HepG2 (cell line): ENCODE measurements around the gene ANKRD29. TPM values are rescaled to one million over a fixed set of nuclear protein-coding genes. Genes with fewer than 3 reads are reported as not detected.
A peak's percentile ranks its signal among the peaks of the same experiment; 100 is the strongest.

Experiments used
- ATAC-seq: fragments of 200-7000 bp; cut with Tn5 transposase; 3 replicates; pipeline ENCODE4 v1.9.1; 2020; ENCODE audit warnings: mild to moderate bottlenecking, moderate library complexity
- BruUV-seq: library from RNA; stranded (reverse); fragments of 400-500 nt; replicated peaks from 2 replicates; lab custom pipeline; 2021; lab: Mats Ljungman, UMichigan
- CTCF ChIA-PET: fragments of 300-600 bp; formaldehyde crosslinking; extraction: SDS; loops from one replicate; lab custom pipeline; 2021; ENCODE audit warnings: low total read pairs, inconsistent platforms, low intra/inter-chr PET ratio; lab: Yijun Ruan, JAX
- POLR2A ChIA-PET: fragments of 350-600 bp; sonication (Branson Sonifier 250); formaldehyde crosslinking; loops from one replicate; lab custom pipeline; 2020; ENCODE audit warnings: antibody characterized with exemption, inconsistent platforms; lab: Yijun Ruan, JAX
- DNase-seq: peaks from one replicate; pipeline ENCODE4 v3.0.0-alpha.2; 2015; ENCODE audit warnings: low spot score
- FAIRE-seq: peaks from 3 replicates; lab custom pipeline; 2011; peaks lifted over from hg19 to GRCh38; lab: Jason Lieb, UNC
- H2AFZ ChIP-seq: one replicate; pipeline ENCODE4 v1.6.1; 2011; ENCODE audit warnings: low read length, inconsistent platforms
- H3K27ac ChIP-seq: fragments of 300-600 bp; 3 replicates; pipeline ENCODE4 v1.8.0; 2011; ENCODE audit warnings: mixed run types, mild to moderate bottlenecking, mixed read lengths, low read length, inconsistent platforms; ENCODE audit not compliant: insufficient read depth; ENCODE audit errors: extremely low read length
- H3K27me3 ChIP-seq, 2 experiments: fragments of 200-600 bp in 1 of 2; 2 replicates in 1 of 2; 3 replicates in 1 of 2; pipeline versions ENCODE4 v1.6.0 to v1.8.0; 2011; ENCODE audit warnings: low read length in 2 of 2, mild to moderate bottlenecking in 2 of 2, moderate library complexity in 2 of 2, inconsistent platforms in 1 of 2; ENCODE audit not compliant: insufficient read depth in 2 of 2, control insufficient read depth in 1 of 2
- H3K36me3 ChIP-seq, 2 experiments: fragments of 200-600 bp in 1 of 2; replicated peaks in 1 of 2; 2 replicates in 1 of 2; 3 replicates in 1 of 2; pipeline versions ENCODE4 v1.5.1 to v1.8.0; 2011; ENCODE audit warnings: low read length in 2 of 2, inconsistent platforms in 1 of 2; ENCODE audit not compliant: insufficient read depth in 2 of 2, control insufficient read depth in 1 of 2
- H3K4me1 ChIP-seq: 2 replicates; pipeline ENCODE4 v1.5.1; 2012; ENCODE audit warnings: low read length, inconsistent platforms; ENCODE audit not compliant: insufficient read depth
- H3K4me2 ChIP-seq: 2 replicates; pipeline ENCODE4 v1.6.0; 2011; ENCODE audit warnings: low read depth, low read length, inconsistent platforms
- H3K4me3 ChIP-seq, 3 experiments: fragments of 200-600 bp in 1 of 3; sonication (generic), shearing (Covaris generic) in 1 of 3; replicated peaks in 1 of 3; 2 replicates each; pipeline ENCODE4 v1.5.1; 2011 to 2016; ENCODE audit warnings: low read length in 3 of 3, inconsistent platforms in 2 of 3, low read depth in 2 of 3, mild to moderate bottlenecking in 2 of 3, control low read depth in 1 of 3, mixed read lengths in 1 of 3; ENCODE audit not compliant: insufficient read depth in 1 of 3
- H3K79me2 ChIP-seq: one replicate; pipeline ENCODE4 v1.6.1; 2011; ENCODE audit warnings: low read length, inconsistent platforms; ENCODE audit not compliant: insufficient read depth
- H3K9ac ChIP-seq: 2 replicates; pipeline ENCODE4 v1.6.0; 2011; ENCODE audit warnings: mild to moderate bottlenecking, low read depth, low read length, inconsistent platforms; ENCODE audit not compliant: insufficient read depth
- H3K9me3 ChIP-seq: 2 replicates; pipeline ENCODE4 v1.5.1; 2012; ENCODE audit warnings: mild to moderate bottlenecking, low read length
- H4K20me1 ChIP-seq: 2 replicates; pipeline ENCODE4 v1.6.0; 2011; ENCODE audit warnings: inconsistent platforms, mild to moderate bottlenecking, low read length, moderate library complexity; ENCODE audit not compliant: insufficient read depth
- FOXO4 ChIP-seq: sonication (generic); formaldehyde crosslinking; conservative IDR thresholded peaks from 2 replicates; pipeline ENCODE4 v1.8.1; 2023; ENCODE audit warnings: missing genetic modification reagents
- KDM5A ChIP-seq: fragments of 200-600 bp; sonication (generic); IDR thresholded peaks from 2 replicates; pipeline ENCODE4 v1.7.0; 2018; ENCODE audit warnings: antibody characterized with exemption, mild to moderate bottlenecking, low read length, borderline replicate concordance
- ZNF121 ChIP-seq: sonication (generic); formaldehyde crosslinking; IDR thresholded peaks from 2 replicates; pipeline ENCODE4 v1.5.0; 2020; ENCODE audit warnings: mild to moderate bottlenecking, missing genetic modification reagents
- WGBS: methylation state at CpG from one replicate; pipeline ENCODE4 v1.1.6; 2017; ENCODE audit warnings: low lambda C conversion rate; 5-methylcytosine and 5-hydroxymethylcytosine counted together
- in situ Hi-C: cut with HindIII; loops from 2 replicates; pipeline ENCODE4 v1.10.0; 2017; ENCODE audit warnings: low pct_unique_long_range_greater_than_20kb; ENCODE audit not compliant: extremely low pct_ligation_motif_present
- intact Hi-C: fragments of 100-400 bp; cut with micrococcal nuclease; formaldehyde crosslinking; loops from one replicate; pipeline ENCODE4 v1.10.0; 2022; ENCODE audit not compliant: unreplicated experiment
- polyA plus RNA-seq, 8 experiments: library from polyadenylated mRNA; depleted of rRNA in 3 of 8; stranded (reverse) in 7 of 8; unstranded in 1 of 8; fragments of >200 nt; fragmentation: Illumina TruSeq in 4 of 8; extraction: Trizol in 4 of 8; gene quantifications; 2 replicates each; pipeline versions ENCODE4 v1.2.1 to v1.2.3, GENCODE V29; 2011 to 2016; ENCODE audit warnings: low read depth in 4 of 8, missing spikeins in 1 of 8, mixed read lengths in 1 of 8; ENCODE audit not compliant: insufficient read depth in 1 of 8
- total RNA-seq, 5 experiments: library from RNA; depleted of rRNA; stranded (reverse); fragments of >200 nt; fragmentation: Illumina TruSeq; extraction: Trizol; gene quantifications; 2 replicates each; pipeline ENCODE4 v1.2.3, GENCODE V29; 2016; ENCODE audit warnings: low read depth in 1 of 5

Gene ANKRD29
- total and polyA plus RNA-seq, 2 of the 13 experiments (the other 11 are each of a cell fraction or from before 2014, with no cell fraction given), result not detected

GRCh38 chr18:23570912-23571504, 91.7 kb downstream of the ANKRD29 start:
- FAIRE-seq (no peak), DNase-seq (no peak), ATAC-seq (no peak)
- in situ Hi-C loops, result no loop called here
- peaks cover 85% of the 10 kb centered on the region for H3K4me1 ChIP-seq
- ChIA-PET POLR2A (interaction anchor here (1.5 to 3.0 kb wide), 4 partner anchors 8 to 15 kb away, joined by 7 to 12 read pairs (median 8); no protein-coding TSS in a partner anchor), CTCF (no interaction called here)
- peaks cover 34% of the 10 kb centered on the region for H3K79me2 ChIP-seq
- intact Hi-C loops, result loop anchor here (1.0 kb wide), 1 partner anchor 15 kb away; no protein-coding TSS in a partner anchor
- H2AFZ ChIP-seq, result no peak overlapping the region
- H3K9me3 ChIP-seq, result no peaks in the 10 kb centered on the region
- H3K27me3 ChIP-seq, result no peaks in the 10 kb centered on the region
- H3K4me3 ChIP-seq, result no peak overlapping the region
- H3K36me3 ChIP-seq, result peaks cover 12 to 44% of the 10 kb centered on the region in 2 experiments
- 73% methylated on average over 3 of the region's 3 CpGs for WGBS
- no TSS peak for BruUV-seq
- peaks cover 10% of the 10 kb centered on the region; the same call in 1 of the 2 replicates for H4K20me1 ChIP-seq
- TF ChIP-seq KDM5A (no peak), ZNF121 (peak; percentile 42; the same call in 1 of the 2 replicates), FOXO4 (CRISPR knock-in tag) (no peak)
- no peak overlapping the region for H3K9ac ChIP-seq
- peak overlapping the region; percentile 72 for H3K27ac ChIP-seq
- no peak overlapping the region; the same call in 1 of the 2 replicates for H3K4me2 ChIP-seq
